B cell (primary cell): ENCODE results near the gene MEX3B. TPM values are rescaled to one million over a fixed set of nuclear protein-coding genes. Genes with fewer than 3 reads are reported as not detected.

Source experiments
- ATAC-seq: fragments of 200-7000 bp; cut with Tn5 transposase; one replicate; pipeline ENCODE4 v1.10.0; 2021; ENCODE audit warnings: low read depth, mild to moderate bottlenecking, moderate number of reproducible peaks, moderate library complexity
- CTCF ChIA-PET: fragments of 350-600 bp; sonication (Branson Sonifier 250); formaldehyde crosslinking; loops from one replicate; lab custom pipeline; 2021; ENCODE audit warnings: antibody characterized with exemption, inconsistent platforms; lab: Charles Lee
- POLR2A ChIA-PET: fragments of 350-600 bp; sonication (Branson Sonifier 250); formaldehyde crosslinking; loops from one replicate; lab custom pipeline; 2021; ENCODE audit warnings: antibody characterized with exemption; lab: Charles Lee
- DNase-seq: peaks from one replicate; pipeline ENCODE4 v3.0.0; 2013
- H2AFZ ChIP-seq: 2 replicates; pipeline ENCODE4 v1.6.1; 2012; ENCODE audit warnings: mild to moderate bottlenecking, low read depth, low read length; ENCODE audit not compliant: insufficient read depth, poor library complexity, severe bottlenecking
- H3K27ac ChIP-seq, 2 donors: 1 replicate in 1 of 2; 2 replicates in 1 of 2; pipeline ENCODE4 v1.5.1; 2012 to 2013; ENCODE audit warnings: low read length in 2 of 2, mild to moderate bottlenecking in 2 of 2, moderate library complexity in 1 of 2
- H3K27me3 ChIP-seq, 4 experiments: fragments of 200-600 bp in 1 of 4; sonication (generic) in 1 of 4; replicated peaks in 1 of 4; 1 replicate in 2 of 4; 2 replicates in 2 of 4; pipeline versions ENCODE4 v1.6.1 to v1.7.0; 2013 to 2016; ENCODE audit warnings: low read length in 3 of 4, mild to moderate bottlenecking in 2 of 4, mixed read lengths in 1 of 4, moderate library complexity in 1 of 4; ENCODE audit not compliant: insufficient read depth in 4 of 4, control insufficient read depth in 3 of 4; ENCODE audit errors: control extremely low read depth in 1 of 4
- H3K36me3 ChIP-seq, 2 experiments: replicated peaks in 1 of 2; 1 replicate in 1 of 2; 2 replicates in 1 of 2; pipeline versions ENCODE4 v1.6.1 to v1.7.1; 2013; ENCODE audit warnings: low read length in 1 of 2; ENCODE audit not compliant: insufficient read depth in 2 of 2, control insufficient read depth in 1 of 2; ENCODE audit errors: control extremely low read depth in 1 of 2, extremely low read depth in 1 of 2
- H3K4me1 ChIP-seq, 2 donors: fragments of 200-600 bp in 1 of 2; sonication (generic) in 1 of 2; 1 replicate in 1 of 2; 2 replicates in 1 of 2; pipeline versions ENCODE4 v1.5.1 to v1.6.1; 2013 to 2017; ENCODE audit warnings: low read length in 2 of 2; ENCODE audit not compliant: control insufficient read depth in 2 of 2, insufficient read depth in 2 of 2
- H3K4me2 ChIP-seq: replicated peaks from 2 replicates; pipeline ENCODE3; 2012; ENCODE audit warnings: mild to moderate bottlenecking, low read depth, low read length; ENCODE audit not compliant: poor library complexity, severe bottlenecking
- H3K4me3 ChIP-seq, 5 experiments: fragments of 200-600 bp in 1 of 5; sonication (generic) in 1 of 5; 1 replicate in 3 of 5; 2 replicates in 2 of 5; pipeline versions ENCODE4 v1.5.1 to v1.7.0; 2011 to 2016; ENCODE audit warnings: low read length in 4 of 5, mild to moderate bottlenecking in 4 of 5, low read depth in 2 of 5, control low read depth in 1 of 5, moderate library complexity in 1 of 5; ENCODE audit not compliant: insufficient read depth in 1 of 5; ENCODE audit errors: control extremely low read depth in 1 of 5, extremely low read depth in 1 of 5
- H3K79me2 ChIP-seq: fragments of 200-600 bp; sonication (generic); one replicate; pipeline ENCODE4 v1.6.0; 2016; ENCODE audit warnings: low read length; ENCODE audit not compliant: control insufficient read depth, insufficient read depth
- H3K9ac ChIP-seq: fragments of 200-600 bp; sonication (generic); 2 replicates; pipeline ENCODE4 v1.6.1; 2017; ENCODE audit warnings: mild to moderate bottlenecking, low read length, moderate library complexity
- H3K9me3 ChIP-seq, 3 donors: one replicate each; pipeline versions ENCODE4 v1.6.1 to v1.7.1; 2013; ENCODE audit warnings: low read length in 2 of 3; ENCODE audit not compliant: control insufficient read depth in 2 of 3, insufficient read depth in 1 of 3; ENCODE audit errors: control extremely low read depth in 1 of 3
- H4K20me1 ChIP-seq: 2 replicates; pipeline ENCODE4 v1.6.0; 2012; ENCODE audit warnings: mild to moderate bottlenecking, low read length; ENCODE audit not compliant: insufficient read depth, control insufficient read depth, poor library complexity, severe bottlenecking
- H3K27ac Mint-ChIP-seq: one replicate; pipeline ENCODE4 v1.8.0; 2021; ENCODE audit warnings: mixed read lengths
- H3K27me3 Mint-ChIP-seq: one replicate; pipeline ENCODE4 v1.8.0; 2021; ENCODE audit warnings: mixed read lengths
- H3K4me1 Mint-ChIP-seq: one replicate; pipeline ENCODE4 v1.8.0; 2021; ENCODE audit warnings: mixed read lengths
- H3K4me3 Mint-ChIP-seq: one replicate; pipeline ENCODE4 v1.8.0; 2021; ENCODE audit warnings: mixed read lengths
- H3K9me3 Mint-ChIP-seq: one replicate; pipeline ENCODE4 v1.8.0; 2022; ENCODE audit warnings: mixed read lengths; ENCODE audit not compliant: insufficient read depth
- EZH2 ChIP-seq: IDR thresholded peaks from 2 replicates; pipeline ENCODE4 v1.6.1; 2012; ENCODE audit warnings: borderline replicate concordance, low read depth, mild to moderate bottlenecking, moderate library complexity, low read length; ENCODE audit not compliant: insufficient read depth, poor library complexity, severe bottlenecking
- WGBS: methylation state at CpG from one replicate; pipeline ENCODE4 v1.1.5; 2013; ENCODE audit warnings: missing lambda C conversion rate; ENCODE audit not compliant: insufficient coverage; 5-methylcytosine and 5-hydroxymethylcytosine counted together
- intact Hi-C: fragments of 100-400 bp; cut with micrococcal nuclease; formaldehyde crosslinking; loops from one replicate; pipeline ENCODE4 v1.10.0; 2022
- polyA plus RNA-seq: library from polyadenylated mRNA; depleted of rRNA; stranded (reverse); fragments of >200 nt; gene quantifications from 2 replicates; pipeline ENCODE4 v1.2.3, GENCODE V29; 2012
- total RNA-seq, 2 donors: library from RNA; stranded (reverse); fragments of 120-200 nt in 1 of 2; gene quantifications; 1 replicate in 1 of 2; 2 replicates in 1 of 2; pipeline versions ENCODE4 v1.2.3 to v1.2.4, GENCODE V29; 2013 to 2022
- TF ChIP-seq, protein P1 (sequence below): fragments of 200-600 bp; IDR thresholded peaks from one replicate; pipeline ENCODE4 v1.8.0; 2022; ENCODE audit warnings: antibody characterized with exemption, mild to moderate bottlenecking

MEX3B gene
- total and polyA plus RNA-seq, 2 donors (not counting 1 experiment from before 2014, with no cell fraction given), result 0.40 to 0.59 TPM

GRCh38 chr15:82040390-82040789, 5.4 kb downstream of the MEX3B start:
- WGBS, result no CpG with 5 or more reads among the region's 2 CpGs
- Histone ChIP-seq H3K9me3 (peaks cover 0 to 15% (median 0%) of the 10 kb centered on the region in 3 donors), H3K9ac (no peak overlapping the region), H3K27ac (no peak overlapping the region), H3K79me2 (no peaks in the 10 kb centered on the region), H3K4me3 (no peak overlapping the region), H3K36me3 (no peaks in the 10 kb centered on the region), H3K4me1 (peaks cover 10 to 14% of the 10 kb centered on the region in 2 donors), H2AFZ (no peak overlapping the region), H3K27me3 (peaks cover 0 to 13% (median 6%) of the 10 kb centered on the region in 4 experiments), H3K4me2 (no peak overlapping the region), H4K20me1 (no peaks in the 10 kb centered on the region)
- Mint-ChIP-seq H3K27me3 (peaks cover 18% of the 10 kb centered on the region), H3K4me1 (peaks cover 9% of the 10 kb centered on the region), H3K27ac (no peak overlapping the region), H3K9me3 (no peaks in the 10 kb centered on the region), H3K4me3 (no peak overlapping the region)
- TF ChIP-seq, protein P1, sequence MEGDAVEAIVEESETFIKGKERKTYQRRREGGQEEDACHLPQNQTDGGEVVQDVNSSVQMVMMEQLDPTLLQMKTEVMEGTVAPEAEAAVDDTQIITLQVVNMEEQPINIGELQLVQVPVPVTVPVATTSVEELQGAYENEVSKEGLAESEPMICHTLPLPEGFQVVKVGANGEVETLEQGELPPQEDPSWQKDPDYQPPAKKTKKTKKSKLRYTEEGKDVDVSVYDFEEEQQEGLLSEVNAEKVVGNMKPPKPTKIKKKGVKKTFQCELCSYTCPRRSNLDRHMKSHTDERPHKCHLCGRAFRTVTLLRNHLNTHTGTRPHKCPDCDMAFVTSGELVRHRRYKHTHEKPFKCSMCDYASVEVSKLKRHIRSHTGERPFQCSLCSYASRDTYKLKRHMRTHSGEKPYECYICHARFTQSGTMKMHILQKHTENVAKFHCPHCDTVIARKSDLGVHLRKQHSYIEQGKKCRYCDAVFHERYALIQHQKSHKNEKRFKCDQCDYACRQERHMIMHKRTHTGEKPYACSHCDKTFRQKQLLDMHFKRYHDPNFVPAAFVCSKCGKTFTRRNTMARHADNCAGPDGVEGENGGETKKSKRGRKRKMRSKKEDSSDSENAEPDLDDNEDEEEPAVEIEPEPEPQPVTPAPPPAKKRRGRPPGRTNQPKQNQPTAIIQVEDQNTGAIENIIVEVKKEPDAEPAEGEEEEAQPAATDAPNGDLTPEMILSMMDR, result no peak
- no peak for TF ChIP-seq EZH2
- intact Hi-C loops, result no loop called here
- POLR2A ChIA-PET, result no interaction called here
- DNase-seq (no peak), ATAC-seq (no peak)
- CTCF ChIA-PET, result no interaction called here

- Histone ChIP-seq H3K9ac (no peak overlapping the region), H4K20me1 (no peaks in the 10 kb centered on the region), H2AFZ (no peak overlapping the region), H3K4me2 (no peak overlapping the region), H3K4me3 (no peak overlapping the region), H3K27me3 (peaks cover 0 to 10% (median 5%) of the 10 kb centered on the region in 4 experiments), H3K9me3 (peaks cover 0 to 15% (median 0%) of the 10 kb centered on the region in 3 donors), H3K79me2 (no peaks in the 10 kb centered on the region), H3K36me3 (no peaks in the 10 kb centered on the region), H3K27ac (no peak overlapping the region), H3K4me1 (peaks cover 9% of the 10 kb centered on the region in 2 donors)
- intact Hi-C loops, result no loop called here
- ChIA-PET CTCF (no interaction called here), POLR2A (no interaction called here)
- TF ChIP-seq, protein P1, result no peak
- TF ChIP-seq EZH2, result no peak
- no peaks in the 10 kb centered on the region for H3K9me3 Mint-ChIP-seq
- WGBS, result 89% methylated on average over 4 of the region's 7 CpGs
- no peak overlapping the region for H3K4me3 Mint-ChIP-seq
- H3K4me1 Mint-ChIP-seq, result peaks cover 4% of the 10 kb centered on the region
- no peak for DNase-seq
- peaks cover 13% of the 10 kb centered on the region for H3K27me3 Mint-ChIP-seq
- no peak overlapping the region for H3K27ac Mint-ChIP-seq
- ATAC-seq, result no peak
These were observed 5.9 kb downstream of the MEX3B start for GRCh38 chr15:82039871-82040270.
